Neural cell (in vitro differentiated cells): ENCODE results near the gene GMPS.

ENCODE experiments used
- CTCF ChIP-seq: fragments of 450-650 bp; IDR thresholded peaks from 2 replicates; pipeline ENCODE4 v1.5.1; 2014; ENCODE audit warnings: antibody characterized with exemption, mild to moderate bottlenecking, moderate library complexity; ENCODE audit not compliant: poor library complexity, severe bottlenecking
- EZH2 ChIP-seq: fragments of 200-600, 300-800 bp; shearing (Covaris generic), sonication (generic); IDR thresholded peaks from 2 replicates; pipeline ENCODE4 v1.6.1; 2014; ENCODE audit warnings: antibody characterized with exemption, low read length, borderline replicate concordance, mild to moderate bottlenecking; ENCODE audit not compliant: insufficient read depth, poor library complexity, severe bottlenecking
- POLR2AphosphoS5 ChIP-seq: IDR thresholded peaks from 2 replicates; pipeline ENCODE4 v1.6.1; 2012
- TAF1 ChIP-seq: IDR thresholded peaks from 2 replicates; pipeline ENCODE4 v1.6.1; 2012; ENCODE audit warnings: low read depth

- no peak for TF ChIP-seq POLR2AphosphoS5
- no peak for TF ChIP-seq CTCF
- no peak for TF ChIP-seq TAF1
- no peak for TF ChIP-seq EZH2
Observed at GRCh38 chr3:155859859-155860258, 10.6 kb upstream of the GMPS start.
